ENCODE data around the gene RNF223. TPM values are rescaled to one million over a fixed set of nuclear protein-coding genes. Genes with fewer than 3 reads are reported as not detected.
A peak's percentile ranks its signal among the peaks of the same experiment; 100 is the strongest.

RNF223 gene
- total RNA-seq, 1 donor from 2014 or later, result not detected

DNA sequence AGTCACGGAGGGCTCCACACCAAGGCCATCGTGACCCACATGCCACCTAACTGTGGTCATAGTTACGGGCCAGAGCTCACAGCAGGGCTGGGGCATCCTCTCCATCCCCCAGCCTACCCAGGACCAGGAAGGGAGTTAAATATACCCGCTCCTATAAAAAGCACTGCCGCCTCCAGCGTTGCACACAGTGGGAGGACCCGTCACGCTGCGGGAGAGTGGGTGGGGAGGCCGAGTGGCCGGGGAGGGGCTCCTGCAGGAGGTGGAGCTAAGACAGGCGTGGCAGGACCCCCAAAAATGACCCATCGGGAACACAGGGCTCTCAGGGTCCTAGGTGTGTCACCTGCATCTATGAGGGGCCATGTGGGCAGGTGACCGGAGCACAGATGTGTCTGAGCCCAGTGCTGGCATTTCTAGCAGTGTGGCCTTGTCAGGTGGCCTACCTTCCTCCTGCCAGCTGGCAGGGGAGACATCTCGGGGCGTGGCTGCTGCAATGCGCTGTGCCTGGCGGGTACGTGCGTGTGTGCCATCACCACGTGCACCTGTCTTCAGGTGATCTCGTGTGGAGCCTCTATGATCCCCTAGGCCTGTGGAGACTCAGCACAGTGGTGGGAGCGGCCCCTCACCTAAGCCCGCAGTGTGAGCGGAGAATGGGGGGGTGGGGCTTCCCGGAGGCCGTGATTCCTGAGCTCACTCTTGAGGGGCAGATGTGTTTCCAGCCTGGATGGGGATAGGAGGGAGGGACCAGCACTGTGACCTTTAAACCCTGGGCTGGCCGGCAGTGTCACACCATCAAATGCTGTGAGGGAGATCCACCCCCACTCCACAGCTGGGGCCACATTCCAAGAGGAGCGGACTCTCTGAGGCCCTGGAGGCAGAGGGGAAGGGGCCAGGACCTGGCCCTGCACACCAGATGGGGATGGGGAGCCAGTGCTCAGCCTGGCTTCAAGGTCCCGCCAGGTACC is 36.5 kb downstream of the RNF223 start:
- H3K27me3 Mint-ChIP-seq (ENCODE audit: low read depth), result no peaks in the 10 kb centered on the region
- peaks cover 2% of the 10 kb centered on the region for H3K36me3 Mint-ChIP-seq (ENCODE audit: low read depth)
- DNase-seq (ENCODE audit: low spot score), result no peak
- H3K27ac Mint-ChIP-seq (ENCODE audit: unreplicated experiment), result no peak overlapping the region
- no peaks in the 10 kb centered on the region for H3K9me3 Mint-ChIP-seq (ENCODE audit: low read depth)
- no peak overlapping the region for H3K4me3 Mint-ChIP-seq (ENCODE audit: unreplicated experiment)
- TF ChIP-seq, protein P1, sequence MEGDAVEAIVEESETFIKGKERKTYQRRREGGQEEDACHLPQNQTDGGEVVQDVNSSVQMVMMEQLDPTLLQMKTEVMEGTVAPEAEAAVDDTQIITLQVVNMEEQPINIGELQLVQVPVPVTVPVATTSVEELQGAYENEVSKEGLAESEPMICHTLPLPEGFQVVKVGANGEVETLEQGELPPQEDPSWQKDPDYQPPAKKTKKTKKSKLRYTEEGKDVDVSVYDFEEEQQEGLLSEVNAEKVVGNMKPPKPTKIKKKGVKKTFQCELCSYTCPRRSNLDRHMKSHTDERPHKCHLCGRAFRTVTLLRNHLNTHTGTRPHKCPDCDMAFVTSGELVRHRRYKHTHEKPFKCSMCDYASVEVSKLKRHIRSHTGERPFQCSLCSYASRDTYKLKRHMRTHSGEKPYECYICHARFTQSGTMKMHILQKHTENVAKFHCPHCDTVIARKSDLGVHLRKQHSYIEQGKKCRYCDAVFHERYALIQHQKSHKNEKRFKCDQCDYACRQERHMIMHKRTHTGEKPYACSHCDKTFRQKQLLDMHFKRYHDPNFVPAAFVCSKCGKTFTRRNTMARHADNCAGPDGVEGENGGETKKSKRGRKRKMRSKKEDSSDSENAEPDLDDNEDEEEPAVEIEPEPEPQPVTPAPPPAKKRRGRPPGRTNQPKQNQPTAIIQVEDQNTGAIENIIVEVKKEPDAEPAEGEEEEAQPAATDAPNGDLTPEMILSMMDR (IDR thresholded peaks at IDR 0.05), result no peak
- H3K4me1 Mint-ChIP-seq (ENCODE audit: low read depth), result peaks cover 12% of the 10 kb centered on the region

DNA sequence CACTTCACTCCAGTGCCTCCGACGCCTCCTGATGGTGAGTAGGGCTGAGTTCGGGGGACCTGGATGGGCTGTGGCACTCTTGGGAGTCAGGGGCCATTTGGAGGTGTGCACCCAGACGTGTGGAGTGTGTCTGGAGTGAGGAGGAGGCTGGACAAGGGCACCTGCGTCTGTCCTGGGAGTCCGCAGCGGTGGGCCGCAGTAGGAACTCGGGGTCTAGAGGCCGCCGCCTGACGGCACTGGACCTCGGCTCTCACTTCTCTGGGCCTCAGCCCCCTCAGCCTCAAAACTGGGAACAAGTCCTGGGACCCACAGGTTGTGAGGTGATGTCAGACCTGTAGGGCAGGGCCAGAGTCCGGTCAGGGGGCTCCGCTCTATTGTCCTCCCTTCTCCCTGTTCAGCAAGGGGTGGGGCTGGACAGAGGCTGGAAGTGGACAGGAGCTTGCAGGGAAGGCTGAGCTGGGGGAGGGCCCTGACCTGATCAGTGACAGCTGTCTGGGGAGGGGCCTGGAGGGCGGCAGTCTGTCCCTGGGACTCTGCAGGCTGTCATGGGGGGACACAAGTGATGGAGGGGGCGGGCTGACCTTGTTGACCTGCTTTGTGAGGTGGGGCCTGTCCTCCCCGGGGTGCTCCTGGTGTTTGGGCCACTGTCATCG is 38.7 kb downstream of the RNF223 start:
- peaks cover 2% of the 10 kb centered on the region for H3K36me3 Mint-ChIP-seq (ENCODE audit: low read depth)
- TF ChIP-seq, protein P1 (IDR thresholded peaks at IDR 0.05), result no peak
- DNase-seq (ENCODE audit: low spot score), result no peak
- H3K4me3 Mint-ChIP-seq (ENCODE audit: unreplicated experiment), result no peak overlapping the region
- H3K27me3 Mint-ChIP-seq (ENCODE audit: low read depth), result no peaks in the 10 kb centered on the region
- no peaks in the 10 kb centered on the region for H3K9me3 Mint-ChIP-seq (ENCODE audit: low read depth)
- H3K27ac Mint-ChIP-seq (ENCODE audit: unreplicated experiment), result no peak overlapping the region
- H3K4me1 Mint-ChIP-seq (ENCODE audit: low read depth), result peaks cover 20% of the 10 kb centered on the region

- no peak for DNase-seq (ENCODE audit: low spot score)
- no peak overlapping the region for H3K4me3 Mint-ChIP-seq (ENCODE audit: unreplicated experiment)
- peaks cover 13% of the 10 kb centered on the region for H3K4me1 Mint-ChIP-seq (ENCODE audit: low read depth)
- peaks cover 2% of the 10 kb centered on the region for H3K36me3 Mint-ChIP-seq (ENCODE audit: low read depth)
- H3K27ac Mint-ChIP-seq (ENCODE audit: unreplicated experiment), result no peak overlapping the region
- no peaks in the 10 kb centered on the region for H3K27me3 Mint-ChIP-seq (ENCODE audit: low read depth)
- no peaks in the 10 kb centered on the region for H3K9me3 Mint-ChIP-seq (ENCODE audit: low read depth)
- TF ChIP-seq, protein P1 (IDR thresholded peaks at IDR 0.05), result no peak
These were observed 39.7 kb downstream of the RNF223 start for GRCh38 chr1:1034439-1034781.

GRCh38 chr1:1033731-1034438 is 40.2 kb downstream of the RNF223 start:
- peaks cover 2% of the 10 kb centered on the region for H3K36me3 Mint-ChIP-seq (ENCODE audit: low read depth)
- H3K4me1 Mint-ChIP-seq (ENCODE audit: low read depth), result peaks cover 12% of the 10 kb centered on the region
- no peaks in the 10 kb centered on the region for H3K27me3 Mint-ChIP-seq (ENCODE audit: low read depth)
- DNase-seq (ENCODE audit: low spot score), result no peak
- H3K4me3 Mint-ChIP-seq (ENCODE audit: unreplicated experiment), result no peak overlapping the region
- TF ChIP-seq, protein P1 (IDR thresholded peaks at IDR 0.05), result no peak
- H3K27ac Mint-ChIP-seq (ENCODE audit: unreplicated experiment), result no peak overlapping the region
- no peaks in the 10 kb centered on the region for H3K9me3 Mint-ChIP-seq (ENCODE audit: low read depth)

DNA sequence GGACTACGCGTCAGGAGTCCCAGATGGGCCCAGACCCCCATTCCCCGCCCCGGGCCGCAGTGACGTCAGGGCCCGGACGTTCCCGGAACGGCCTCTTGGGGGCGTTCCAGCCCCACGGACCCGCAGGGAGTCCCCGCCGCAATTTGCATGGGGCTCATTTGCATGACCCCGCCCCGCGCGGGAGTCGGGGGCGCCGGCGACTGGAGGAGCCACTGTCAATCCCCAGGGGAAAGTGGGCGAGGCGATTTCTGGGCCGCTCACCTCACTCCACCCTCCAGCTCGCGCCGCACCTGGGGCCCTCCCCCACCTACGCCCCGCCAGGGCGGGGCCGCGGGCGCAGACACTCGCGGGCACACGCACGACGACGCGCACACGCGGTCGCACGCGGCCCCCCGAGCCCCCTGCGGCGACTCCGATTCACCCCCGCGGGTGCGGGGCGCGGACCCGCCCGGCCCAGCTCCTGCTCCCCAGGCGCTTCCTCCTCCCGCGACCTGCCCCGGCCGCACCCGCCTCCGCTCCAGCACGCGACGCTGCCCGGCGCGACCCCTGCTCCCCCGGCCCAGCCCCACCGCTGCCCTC is 41.0 kb downstream of the RNF223 start:
- TF ChIP-seq, protein P1 (IDR thresholded peaks at IDR 0.05), result peak; percentile 87
- Mint-ChIP-seq H3K27ac (ENCODE audit: unreplicated experiment) (no peak overlapping the region), H3K27me3 (ENCODE audit: low read depth) (no peaks in the 10 kb centered on the region), H3K36me3 (ENCODE audit: low read depth) (peaks cover 2% of the 10 kb centered on the region), H3K4me3 (ENCODE audit: unreplicated experiment) (peak overlapping the region; percentile 25), H3K4me1 (ENCODE audit: low read depth) (peaks cover 9% of the 10 kb centered on the region), H3K9me3 (ENCODE audit: low read depth) (no peaks in the 10 kb centered on the region)
- DNase-seq (ENCODE audit: low spot score), result no peak

All from chondrocyte (in vitro differentiated cells).